HepG2 (cell line): ENCODE results near the gene VSIG2. TPM values are rescaled to one million over a fixed set of nuclear protein-coding genes. Genes with fewer than 3 reads are reported as not detected.

Experiments
- ATAC-seq: fragments of 200-7000 bp; cut with Tn5 transposase; 3 replicates; pipeline ENCODE4 v1.9.1; 2020; ENCODE audit warnings: mild to moderate bottlenecking, moderate library complexity
- BruUV-seq: library from RNA; stranded (reverse); fragments of 400-500 nt; replicated peaks from 2 replicates; lab custom pipeline; 2021; lab: Mats Ljungman, UMichigan
- CTCF ChIA-PET: fragments of 300-600 bp; formaldehyde crosslinking; extraction: SDS; loops from one replicate; lab custom pipeline; 2021; ENCODE audit warnings: low total read pairs, inconsistent platforms, low intra/inter-chr PET ratio; lab: Yijun Ruan, JAX
- POLR2A ChIA-PET: fragments of 350-600 bp; sonication (Branson Sonifier 250); formaldehyde crosslinking; loops from one replicate; lab custom pipeline; 2020; ENCODE audit warnings: antibody characterized with exemption, inconsistent platforms; lab: Yijun Ruan, JAX
- DNase-seq: peaks from one replicate; pipeline ENCODE4 v3.0.0-alpha.2; 2015; ENCODE audit warnings: low spot score
- FAIRE-seq: peaks from 3 replicates; lab custom pipeline; 2011; peaks lifted over from hg19 to GRCh38; lab: Jason Lieb, UNC
- H2AFZ ChIP-seq: one replicate; pipeline ENCODE4 v1.6.1; 2011; ENCODE audit warnings: low read length, inconsistent platforms
- H3K27ac ChIP-seq: fragments of 300-600 bp; 3 replicates; pipeline ENCODE4 v1.8.0; 2011; ENCODE audit warnings: mixed run types, mild to moderate bottlenecking, mixed read lengths, low read length, inconsistent platforms; ENCODE audit not compliant: insufficient read depth; ENCODE audit errors: extremely low read length
- H3K27me3 ChIP-seq, 2 experiments: fragments of 200-600 bp in 1 of 2; 2 replicates in 1 of 2; 3 replicates in 1 of 2; pipeline versions ENCODE4 v1.6.0 to v1.8.0; 2011; ENCODE audit warnings: low read length in 2 of 2, mild to moderate bottlenecking in 2 of 2, moderate library complexity in 2 of 2, inconsistent platforms in 1 of 2; ENCODE audit not compliant: insufficient read depth in 2 of 2, control insufficient read depth in 1 of 2
- H3K36me3 ChIP-seq, 2 experiments: fragments of 200-600 bp in 1 of 2; replicated peaks in 1 of 2; 2 replicates in 1 of 2; 3 replicates in 1 of 2; pipeline versions ENCODE4 v1.5.1 to v1.8.0; 2011; ENCODE audit warnings: low read length in 2 of 2, inconsistent platforms in 1 of 2; ENCODE audit not compliant: insufficient read depth in 2 of 2, control insufficient read depth in 1 of 2
- H3K4me1 ChIP-seq: 2 replicates; pipeline ENCODE4 v1.5.1; 2012; ENCODE audit warnings: low read length, inconsistent platforms; ENCODE audit not compliant: insufficient read depth
- H3K4me2 ChIP-seq: 2 replicates; pipeline ENCODE4 v1.6.0; 2011; ENCODE audit warnings: low read depth, low read length, inconsistent platforms
- H3K4me3 ChIP-seq, 3 experiments: fragments of 200-600 bp in 1 of 3; sonication (generic), shearing (Covaris generic) in 1 of 3; replicated peaks in 1 of 3; 2 replicates each; pipeline ENCODE4 v1.5.1; 2011 to 2016; ENCODE audit warnings: low read length in 3 of 3, inconsistent platforms in 2 of 3, low read depth in 2 of 3, mild to moderate bottlenecking in 2 of 3, control low read depth in 1 of 3, mixed read lengths in 1 of 3; ENCODE audit not compliant: insufficient read depth in 1 of 3
- H3K79me2 ChIP-seq: one replicate; pipeline ENCODE4 v1.6.1; 2011; ENCODE audit warnings: low read length, inconsistent platforms; ENCODE audit not compliant: insufficient read depth
- H3K9ac ChIP-seq: 2 replicates; pipeline ENCODE4 v1.6.0; 2011; ENCODE audit warnings: mild to moderate bottlenecking, low read depth, low read length, inconsistent platforms; ENCODE audit not compliant: insufficient read depth
- H3K9me3 ChIP-seq: 2 replicates; pipeline ENCODE4 v1.5.1; 2012; ENCODE audit warnings: mild to moderate bottlenecking, low read length
- H4K20me1 ChIP-seq: 2 replicates; pipeline ENCODE4 v1.6.0; 2011; ENCODE audit warnings: inconsistent platforms, mild to moderate bottlenecking, low read length, moderate library complexity; ENCODE audit not compliant: insufficient read depth
- ARID2 ChIP-seq: sonication (generic); formaldehyde crosslinking; IDR thresholded peaks from 2 replicates; pipeline ENCODE4 v1.8.1; 2022; ENCODE audit warnings: mild to moderate bottlenecking, missing genetic modification reagents, borderline replicate concordance
- GABPB1 ChIP-seq: IDR thresholded peaks from 2 replicates; pipeline ENCODE4 v1.6.1; 2016; ENCODE audit warnings: mild to moderate bottlenecking, missing genetic modification reagents, moderate library complexity, missing compliant biosample characterization
- HMG20A ChIP-seq: IDR thresholded peaks from 2 replicates; pipeline ENCODE4 v1.6.1; 2016; ENCODE audit warnings: borderline replicate concordance
- MTA3 ChIP-seq: sonication (generic); formaldehyde crosslinking; IDR thresholded peaks from 2 replicates; pipeline ENCODE4 v1.4.0; 2020; ENCODE audit warnings: missing genetic modification reagents
- NFIB ChIP-seq: sonication (generic); formaldehyde crosslinking; IDR thresholded peaks from 2 replicates; pipeline ENCODE4 v1.9.0; 2021; ENCODE audit warnings: missing genetic modification reagents, mild to moderate bottlenecking, borderline replicate concordance
- WGBS: methylation state at CpG from one replicate; pipeline ENCODE4 v1.1.6; 2017; ENCODE audit warnings: low lambda C conversion rate; 5-methylcytosine and 5-hydroxymethylcytosine counted together
- in situ Hi-C: cut with HindIII; loops from 2 replicates; pipeline ENCODE4 v1.10.0; 2017; ENCODE audit warnings: low pct_unique_long_range_greater_than_20kb; ENCODE audit not compliant: extremely low pct_ligation_motif_present
- intact Hi-C: fragments of 100-400 bp; cut with micrococcal nuclease; formaldehyde crosslinking; loops from one replicate; pipeline ENCODE4 v1.10.0; 2022; ENCODE audit not compliant: unreplicated experiment
- polyA plus RNA-seq, 8 experiments: library from polyadenylated mRNA; depleted of rRNA in 3 of 8; stranded (reverse) in 7 of 8; unstranded in 1 of 8; fragments of >200 nt; fragmentation: Illumina TruSeq in 4 of 8; extraction: Trizol in 4 of 8; gene quantifications; 2 replicates each; pipeline versions ENCODE4 v1.2.1 to v1.2.3, GENCODE V29; 2011 to 2016; ENCODE audit warnings: low read depth in 4 of 8, missing spikeins in 1 of 8, mixed read lengths in 1 of 8; ENCODE audit not compliant: insufficient read depth in 1 of 8
- total RNA-seq, 5 experiments: library from RNA; depleted of rRNA; stranded (reverse); fragments of >200 nt; fragmentation: Illumina TruSeq; extraction: Trizol; gene quantifications; 2 replicates each; pipeline ENCODE4 v1.2.3, GENCODE V29; 2016; ENCODE audit warnings: low read depth in 1 of 5
- TF ChIP-seq, protein P1 (sequence below): sonication (generic); formaldehyde crosslinking; IDR thresholded peaks from 2 replicates; pipeline ENCODE4 v1.5.1; 2020; ENCODE audit warnings: mild to moderate bottlenecking, moderate library complexity, missing genetic modification reagents

VSIG2 gene
- total and polyA plus RNA-seq, 2 of the 13 experiments (the other 11 are each of a cell fraction or from before 2014, with no cell fraction given) = 0.80 to 2.7 TPM

DNA sequence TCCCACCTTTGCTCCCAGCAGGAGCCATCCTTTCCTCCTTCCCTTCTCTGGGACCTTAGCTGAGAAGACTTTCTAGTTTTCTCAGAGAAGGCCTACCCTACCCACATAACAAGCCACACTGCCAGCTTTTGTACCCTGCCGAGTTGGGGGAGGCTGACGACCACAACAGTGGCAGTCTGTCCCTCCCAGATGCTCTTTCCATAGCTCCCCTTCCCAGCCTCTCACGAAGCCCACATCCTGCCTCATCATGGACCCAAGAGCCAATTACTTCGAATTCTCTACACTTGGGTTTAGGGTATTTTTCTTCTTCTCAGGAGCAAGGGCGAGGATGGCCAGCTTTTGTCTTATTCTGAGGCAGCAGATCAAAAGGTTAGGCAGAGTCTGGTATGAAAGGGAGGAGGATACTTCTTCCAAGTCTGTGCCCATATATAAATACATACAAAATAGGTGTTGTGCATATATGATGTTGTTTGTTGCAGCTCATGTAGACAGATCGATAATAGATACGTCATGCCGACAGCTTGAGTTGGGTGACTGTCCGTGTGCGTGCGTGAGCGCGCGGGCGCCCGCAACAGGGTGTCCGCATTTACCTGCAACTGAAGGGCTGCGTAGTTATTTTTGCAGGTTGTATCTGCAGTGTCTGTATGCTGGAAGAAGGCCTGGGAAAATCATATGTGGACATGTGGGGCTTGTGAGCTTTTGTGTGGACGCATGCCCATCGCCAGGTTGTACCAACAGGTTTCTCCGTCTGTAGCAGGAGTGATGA, 13.2 kb downstream of the VSIG2 start:
- intact Hi-C loops = no loop called here
- Histone ChIP-seq H3K27me3 (peaks cover 2 to 74% of the 10 kb centered on the region in 2 experiments; a peak in 4 of 5 replicates), H3K4me2 (peak overlapping the region; percentile 71), H4K20me1 (no peaks in the 10 kb centered on the region), H3K9ac (no peak overlapping the region), H3K27ac (no peak overlapping the region), H3K4me3 (0 out of 6 replicates have a peak overlapping the region, but pooled peaks of 1 of the 3 experiments have one; percentile 68), H2AFZ (no peak overlapping the region), H3K36me3 (no peaks in the 10 kb centered on the region), H3K9me3 (no peaks in the 10 kb centered on the region), H3K4me1 (peaks cover 18% of the 10 kb centered on the region), H3K79me2 (no peaks in the 10 kb centered on the region)
- CTCF ChIA-PET = no interaction called here
- ATAC-seq (no peak), DNase-seq (no peak), FAIRE-seq (no peak)
- POLR2A ChIA-PET = interaction anchor here (1.0 to 1.3 kb wide), 3 partner anchors 8 to 20 kb away, joined by 3 to 6 read pairs (median 4); no protein-coding TSS in a partner anchor
- in situ Hi-C loops = no loop called here
- no peak for TF ChIP-seq NFIB (CRISPR knock-in tag)
- TF ChIP-seq GABPB1 (CRISPR knock-in tag) = no peak
- no peak for TF ChIP-seq MTA3 (CRISPR knock-in tag)
- TF ChIP-seq, protein P1, sequence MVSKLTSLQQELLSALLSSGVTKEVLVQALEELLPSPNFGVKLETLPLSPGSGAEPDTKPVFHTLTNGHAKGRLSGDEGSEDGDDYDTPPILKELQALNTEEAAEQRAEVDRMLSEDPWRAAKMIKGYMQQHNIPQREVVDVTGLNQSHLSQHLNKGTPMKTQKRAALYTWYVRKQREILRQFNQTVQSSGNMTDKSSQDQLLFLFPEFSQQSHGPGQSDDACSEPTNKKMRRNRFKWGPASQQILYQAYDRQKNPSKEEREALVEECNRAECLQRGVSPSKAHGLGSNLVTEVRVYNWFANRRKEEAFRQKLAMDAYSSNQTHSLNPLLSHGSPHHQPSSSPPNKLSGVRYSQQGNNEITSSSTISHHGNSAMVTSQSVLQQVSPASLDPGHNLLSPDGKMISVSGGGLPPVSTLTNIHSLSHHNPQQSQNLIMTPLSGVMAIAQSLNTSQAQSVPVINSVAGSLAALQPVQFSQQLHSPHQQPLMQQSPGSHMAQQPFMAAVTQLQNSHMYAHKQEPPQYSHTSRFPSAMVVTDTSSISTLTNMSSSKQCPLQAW (CRISPR knock-in tag) = no peak
- no peak for TF ChIP-seq ARID2 (CRISPR knock-in tag)
- no peak for TF ChIP-seq HMG20A (CRISPR knock-in tag)
- BruUV-seq = no TSS peak
- WGBS = 55% methylated on average over 16 of the region's 21 CpGs
